Bronchial epithelial cell (primary cell): ENCODE data around the gene AWAT2. TPM values are rescaled to one million over a fixed set of nuclear protein-coding genes. Genes with fewer than 3 reads are reported as not detected.

Experiments used
- DNase-seq: peaks from one replicate; pipeline ENCODE4 v3.0.0-alpha.2; 2010; ENCODE audit warnings: low read depth
- FAIRE-seq: peaks from 2 replicates; lab custom pipeline; 2011; peaks lifted over from hg19 to GRCh38; lab: Jason Lieb, UNC
- H3K27me3 ChIP-seq: 2 replicates; pipeline ENCODE4 v1.5.1; 2011; ENCODE audit warnings: low read length; ENCODE audit not compliant: control insufficient read depth, insufficient read depth
- H3K36me3 ChIP-seq: 2 replicates; pipeline ENCODE4 v1.5.1; 2011; ENCODE audit warnings: low read length; ENCODE audit not compliant: control insufficient read depth, insufficient read depth
- H3K4me3 ChIP-seq: 2 replicates; pipeline ENCODE4 v1.5.1; 2011; ENCODE audit warnings: mild to moderate bottlenecking, low read depth, low read length, control low read depth
- total RNA-seq: library from RNA; depleted of rRNA; stranded (reverse); fragments of >200 nt; gene quantifications from 2 replicates; pipeline ENCODE4 v1.2.1, GENCODE V29; 2014
- TF ChIP-seq, protein P1 (sequence below): IDR thresholded peaks from 2 replicates; pipeline ENCODE4 v1.5.1; 2011; ENCODE audit warnings: mild to moderate bottlenecking, moderate library complexity, low read length, control low read depth, inconsistent platforms; ENCODE audit not compliant: insufficient read depth, severe bottlenecking

Gene AWAT2
- total RNA-seq, 1 donor from 2014 or later: not detected

DNA sequence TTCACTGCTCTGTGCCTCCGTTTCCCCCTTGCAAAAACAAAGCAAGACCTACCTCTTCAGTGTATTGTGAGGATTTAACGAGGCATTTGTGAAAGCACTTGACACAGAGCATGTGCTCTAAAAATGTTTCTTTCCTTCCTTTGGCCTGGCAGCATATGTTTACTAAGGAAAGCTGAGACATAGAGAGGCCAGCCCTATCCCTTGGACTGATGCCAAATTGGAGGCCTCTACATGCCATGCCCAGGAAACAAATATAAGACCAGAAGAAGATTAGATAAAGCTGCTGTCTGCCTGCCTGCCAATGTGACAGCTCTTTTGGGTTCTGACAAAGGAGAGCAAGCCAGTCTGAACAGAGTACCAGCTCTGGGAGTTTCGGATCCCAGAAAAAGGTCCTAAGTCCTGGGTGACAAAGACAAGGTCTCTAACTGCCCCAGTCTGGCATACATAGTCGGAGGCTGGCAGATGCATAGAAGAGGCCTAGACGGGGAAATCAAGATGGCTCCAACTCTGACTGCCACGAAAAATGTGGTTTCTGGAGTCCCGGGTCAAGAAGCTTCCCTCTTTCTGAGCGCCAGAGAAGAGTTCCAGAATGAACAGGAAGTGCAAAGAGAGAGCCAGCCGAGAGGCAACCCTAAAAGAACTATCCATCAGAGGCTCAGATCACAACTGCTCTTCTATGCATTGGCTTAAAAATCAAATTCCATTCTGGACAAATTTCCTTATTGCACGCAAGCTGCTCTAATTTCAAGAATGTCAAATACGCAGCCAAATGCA lies 38.3 kb upstream of the AWAT2 start:
- Histone ChIP-seq H3K36me3 (no peaks in the 10 kb centered on the region), H3K27me3 (no peaks in the 10 kb centered on the region), H3K4me3 (no peak overlapping the region)
- peak; percentile 32 for DNase-seq
- TF ChIP-seq, protein P1, sequence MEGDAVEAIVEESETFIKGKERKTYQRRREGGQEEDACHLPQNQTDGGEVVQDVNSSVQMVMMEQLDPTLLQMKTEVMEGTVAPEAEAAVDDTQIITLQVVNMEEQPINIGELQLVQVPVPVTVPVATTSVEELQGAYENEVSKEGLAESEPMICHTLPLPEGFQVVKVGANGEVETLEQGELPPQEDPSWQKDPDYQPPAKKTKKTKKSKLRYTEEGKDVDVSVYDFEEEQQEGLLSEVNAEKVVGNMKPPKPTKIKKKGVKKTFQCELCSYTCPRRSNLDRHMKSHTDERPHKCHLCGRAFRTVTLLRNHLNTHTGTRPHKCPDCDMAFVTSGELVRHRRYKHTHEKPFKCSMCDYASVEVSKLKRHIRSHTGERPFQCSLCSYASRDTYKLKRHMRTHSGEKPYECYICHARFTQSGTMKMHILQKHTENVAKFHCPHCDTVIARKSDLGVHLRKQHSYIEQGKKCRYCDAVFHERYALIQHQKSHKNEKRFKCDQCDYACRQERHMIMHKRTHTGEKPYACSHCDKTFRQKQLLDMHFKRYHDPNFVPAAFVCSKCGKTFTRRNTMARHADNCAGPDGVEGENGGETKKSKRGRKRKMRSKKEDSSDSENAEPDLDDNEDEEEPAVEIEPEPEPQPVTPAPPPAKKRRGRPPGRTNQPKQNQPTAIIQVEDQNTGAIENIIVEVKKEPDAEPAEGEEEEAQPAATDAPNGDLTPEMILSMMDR: no peak
- FAIRE-seq: no peak

- H3K27me3 ChIP-seq: no peaks in the 10 kb centered on the region
- FAIRE-seq (no peak), DNase-seq (no peak)
- no peak overlapping the region for H3K4me3 ChIP-seq
- H3K36me3 ChIP-seq: no peaks in the 10 kb centered on the region
- TF ChIP-seq, protein P1: no peak
These were observed 35.0 kb upstream of the AWAT2 start for GRCh38 chrX:70084592-70085240.

GRCh38 chrX:70082723-70083122 lies 33.0 kb upstream of the AWAT2 start:
- no peak overlapping the region for H3K4me3 ChIP-seq

GRCh38 chrX:70079870-70080269 lies 30.1 kb upstream of the AWAT2 start:
- peak; percentile 2 for DNase-seq

More at GRCh38 chrX:70082723-70083122, 33.0 kb upstream of the AWAT2 start:
- no peaks in the 10 kb centered on the region for H3K27me3 ChIP-seq
- TF ChIP-seq, protein P1: no peak
- DNase-seq: no peak
- no peaks in the 10 kb centered on the region for H3K36me3 ChIP-seq
- FAIRE-seq: no peak

GRCh38 chrX:70079297-70079696 lies 29.6 kb upstream of the AWAT2 start:
- Histone ChIP-seq H3K4me3 (no peak overlapping the region), H3K36me3 (no peaks in the 10 kb centered on the region), H3K27me3 (no peaks in the 10 kb centered on the region)
- no peak for FAIRE-seq
- TF ChIP-seq, protein P1: no peak
- DNase-seq: no peak

More at GRCh38 chrX:70079870-70080269, 30.1 kb upstream of the AWAT2 start:
- H3K4me3 ChIP-seq: no peak overlapping the region
- no peak for FAIRE-seq
- H3K36me3 ChIP-seq: no peaks in the 10 kb centered on the region
- TF ChIP-seq, protein P1: no peak
- H3K27me3 ChIP-seq: no peaks in the 10 kb centered on the region
